ENCODE data around the gene KRT10.

The KRT10 gene

DNA sequence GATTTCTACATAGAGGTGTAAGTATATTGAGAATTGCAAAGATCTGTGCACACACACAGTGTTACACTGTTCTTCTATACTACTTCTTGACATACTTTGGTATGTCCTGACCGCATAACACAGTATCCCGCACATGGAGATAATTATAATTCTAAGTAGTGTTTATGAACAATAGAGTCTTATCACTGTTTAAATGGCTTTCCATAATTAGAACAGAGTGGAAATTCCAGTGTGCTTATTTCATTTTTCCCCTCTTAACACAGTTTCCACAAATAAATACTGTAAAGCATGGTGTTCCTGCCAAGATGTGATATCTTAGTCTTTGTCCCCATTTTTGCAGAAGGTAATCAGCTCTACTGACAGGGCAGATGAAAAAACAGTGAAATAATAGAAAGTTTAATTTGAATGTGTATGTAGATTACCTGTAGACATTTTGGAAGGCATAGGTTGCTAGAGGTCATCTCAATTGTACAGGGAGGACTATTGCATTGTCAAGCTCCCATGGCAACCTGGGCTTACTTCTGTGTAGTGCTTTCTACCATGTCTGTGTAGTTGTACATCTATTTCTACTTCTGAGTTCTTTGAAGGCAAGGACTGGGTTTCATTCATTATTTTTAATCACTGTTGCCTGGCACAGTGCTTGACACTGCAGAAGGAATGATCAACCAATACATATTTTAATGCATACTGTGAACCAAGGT is 12.5 kb downstream of the KRT10 start:
- DNase-seq, result no peak
- H3K4me2 ChIP-seq (ENCODE audit: insufficient read depth, low read length), result no peak overlapping the region
- no peak overlapping the region for H3K27ac ChIP-seq (ENCODE audit: low read length)
- no peaks in the 10 kb centered on the region for H3K36me3 ChIP-seq (ENCODE audit: insufficient read depth, low read length)
- no peak overlapping the region for H2AFZ ChIP-seq (ENCODE audit: low read depth, low read length)
- no peak for ATAC-seq (ENCODE audit: insufficient read depth, low read depth)
- peaks cover 12% of the 10 kb centered on the region for H3K27me3 ChIP-seq (ENCODE audit: insufficient read depth, low read length, poor library complexity)
- no peaks in the 10 kb centered on the region for H4K20me1 ChIP-seq (ENCODE audit: insufficient read depth, low read length)
- no peak for TF ChIP-seq EZH2 (IDR thresholded peaks at IDR 0.05; ENCODE audit: borderline replicate concordance, low read depth, low read length, severe bottlenecking)
- TF ChIP-seq, protein P1, sequence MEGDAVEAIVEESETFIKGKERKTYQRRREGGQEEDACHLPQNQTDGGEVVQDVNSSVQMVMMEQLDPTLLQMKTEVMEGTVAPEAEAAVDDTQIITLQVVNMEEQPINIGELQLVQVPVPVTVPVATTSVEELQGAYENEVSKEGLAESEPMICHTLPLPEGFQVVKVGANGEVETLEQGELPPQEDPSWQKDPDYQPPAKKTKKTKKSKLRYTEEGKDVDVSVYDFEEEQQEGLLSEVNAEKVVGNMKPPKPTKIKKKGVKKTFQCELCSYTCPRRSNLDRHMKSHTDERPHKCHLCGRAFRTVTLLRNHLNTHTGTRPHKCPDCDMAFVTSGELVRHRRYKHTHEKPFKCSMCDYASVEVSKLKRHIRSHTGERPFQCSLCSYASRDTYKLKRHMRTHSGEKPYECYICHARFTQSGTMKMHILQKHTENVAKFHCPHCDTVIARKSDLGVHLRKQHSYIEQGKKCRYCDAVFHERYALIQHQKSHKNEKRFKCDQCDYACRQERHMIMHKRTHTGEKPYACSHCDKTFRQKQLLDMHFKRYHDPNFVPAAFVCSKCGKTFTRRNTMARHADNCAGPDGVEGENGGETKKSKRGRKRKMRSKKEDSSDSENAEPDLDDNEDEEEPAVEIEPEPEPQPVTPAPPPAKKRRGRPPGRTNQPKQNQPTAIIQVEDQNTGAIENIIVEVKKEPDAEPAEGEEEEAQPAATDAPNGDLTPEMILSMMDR (IDR thresholded peaks at IDR 0.05; ENCODE audit: borderline replicate concordance, extremely low read depth, low read length, poor library complexity, severe bottlenecking), result no peak
- H3K9me3 ChIP-seq (ENCODE audit: insufficient read depth, low read length, severe bottlenecking), result no peaks in the 10 kb centered on the region
- no peak overlapping the region for H3K4me3 ChIP-seq (ENCODE audit: low read depth in 1 of 2, low read length in 2 of 2)
- H3K4me1 ChIP-seq (ENCODE audit: insufficient read depth, low read length), result no peaks in the 10 kb centered on the region
- no peaks in the 10 kb centered on the region for H3K79me2 ChIP-seq (ENCODE audit: insufficient read depth, low read length)
- H3K9ac ChIP-seq (ENCODE audit: low read depth, low read length), result no peak overlapping the region

DNA sequence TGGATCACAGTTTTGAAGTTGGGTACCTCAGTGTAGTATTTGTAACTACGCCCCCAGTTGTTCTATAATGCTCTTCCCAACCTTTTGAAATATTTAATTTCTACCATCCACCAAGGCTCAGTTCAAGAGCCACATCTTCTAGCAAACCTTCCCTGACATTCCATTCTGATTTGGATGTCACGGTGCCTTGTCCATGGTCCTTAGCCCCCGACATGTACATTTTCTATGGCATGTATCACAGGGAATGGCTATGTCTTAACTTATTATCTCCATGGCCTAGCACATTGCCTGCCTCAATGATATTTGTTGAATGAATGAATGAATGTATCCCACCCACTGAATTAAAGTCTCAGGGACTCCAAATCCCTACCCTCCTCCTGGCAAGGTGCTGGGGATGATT is 16.3 kb downstream of the KRT10 start:
- Histone ChIP-seq H3K36me3 (ENCODE audit: insufficient read depth, low read length) (no peaks in the 10 kb centered on the region), H2AFZ (ENCODE audit: low read depth, low read length) (no peak overlapping the region), H3K79me2 (ENCODE audit: insufficient read depth, low read length) (no peaks in the 10 kb centered on the region), H3K4me3 (ENCODE audit: low read depth in 1 of 2, low read length in 2 of 2) (no peak overlapping the region), H3K27ac (ENCODE audit: low read length) (no peak overlapping the region), H3K27me3 (ENCODE audit: insufficient read depth, low read length, poor library complexity) (peaks cover 23% of the 10 kb centered on the region), H3K9me3 (ENCODE audit: insufficient read depth, low read length, severe bottlenecking) (no peaks in the 10 kb centered on the region), H3K9ac (ENCODE audit: low read depth, low read length) (no peak overlapping the region), H3K4me2 (ENCODE audit: insufficient read depth, low read length) (no peak overlapping the region), H3K4me1 (ENCODE audit: insufficient read depth, low read length) (no peaks in the 10 kb centered on the region; the same call in 1 of the 2 replicates), H4K20me1 (ENCODE audit: insufficient read depth, low read length) (no peaks in the 10 kb centered on the region)
- DNase-seq (no peak), ATAC-seq (ENCODE audit: insufficient read depth, low read depth) (no peak)
- no peak for TF ChIP-seq EZH2 (IDR thresholded peaks at IDR 0.05; ENCODE audit: borderline replicate concordance, low read depth, low read length, severe bottlenecking)
- TF ChIP-seq, protein P1 (IDR thresholded peaks at IDR 0.05; ENCODE audit: borderline replicate concordance, extremely low read depth, low read length, poor library complexity, severe bottlenecking), result no peak

DNA sequence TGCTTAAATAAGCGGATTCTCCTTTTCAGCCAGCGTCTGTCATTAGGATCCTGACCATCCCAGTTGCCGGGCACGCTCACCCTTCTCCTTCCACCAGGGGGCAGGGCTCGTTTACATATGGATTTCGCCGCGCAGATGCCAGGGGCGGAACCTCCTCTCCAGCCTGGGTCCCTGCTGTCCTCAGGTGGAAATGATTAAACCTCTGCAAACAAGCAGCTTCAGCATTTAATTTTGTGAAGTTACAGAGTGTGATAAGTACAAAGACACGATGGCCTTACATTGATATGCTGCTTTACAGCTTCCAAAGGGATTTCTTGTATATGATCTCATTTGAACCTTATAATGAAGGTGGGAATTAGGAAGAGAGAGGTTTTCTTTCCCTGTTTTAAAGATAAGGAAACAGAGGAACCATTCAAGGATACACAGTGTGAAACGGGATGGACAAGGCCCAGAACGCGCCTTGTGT is 18.8 kb downstream of the KRT10 start:
- Histone ChIP-seq H3K9me3 (ENCODE audit: insufficient read depth, low read length, severe bottlenecking) (no peaks in the 10 kb centered on the region), H3K36me3 (ENCODE audit: insufficient read depth, low read length) (no peaks in the 10 kb centered on the region), H3K9ac (ENCODE audit: low read depth, low read length) (no peak overlapping the region), H3K27me3 (ENCODE audit: insufficient read depth, low read length, poor library complexity) (peaks cover 34% of the 10 kb centered on the region), H3K4me1 (ENCODE audit: insufficient read depth, low read length) (no peaks in the 10 kb centered on the region; the same call in 1 of the 2 replicates), H4K20me1 (ENCODE audit: insufficient read depth, low read length) (no peaks in the 10 kb centered on the region), H3K79me2 (ENCODE audit: insufficient read depth, low read length) (no peaks in the 10 kb centered on the region), H3K4me3 (ENCODE audit: low read depth in 1 of 2, low read length in 2 of 2) (no peak overlapping the region), H2AFZ (ENCODE audit: low read depth, low read length) (no peak overlapping the region), H3K4me2 (ENCODE audit: insufficient read depth, low read length) (no peak overlapping the region), H3K27ac (ENCODE audit: low read length) (no peak overlapping the region)
- ATAC-seq (ENCODE audit: insufficient read depth, low read depth) (peak; percentile 96), DNase-seq (peak; percentile 76)
- no peak for TF ChIP-seq EZH2 (IDR thresholded peaks at IDR 0.05; ENCODE audit: borderline replicate concordance, low read depth, low read length, severe bottlenecking)
- TF ChIP-seq, protein P1 (IDR thresholded peaks at IDR 0.05; ENCODE audit: borderline replicate concordance, extremely low read depth, low read length, poor library complexity, severe bottlenecking), result peak; percentile 94

All from DND-41 (cell line).